ENCODE results near the gene NPVF. TPM values are rescaled to one million over a fixed set of nuclear protein-coding genes. Genes with fewer than 3 reads are reported as not detected.

The NPVF gene
- total and polyA plus RNA-seq, 2 of the 8 experiments (the other 6 are each of a cell fraction or from before 2014, with no cell fraction given), result not detected

DNA sequence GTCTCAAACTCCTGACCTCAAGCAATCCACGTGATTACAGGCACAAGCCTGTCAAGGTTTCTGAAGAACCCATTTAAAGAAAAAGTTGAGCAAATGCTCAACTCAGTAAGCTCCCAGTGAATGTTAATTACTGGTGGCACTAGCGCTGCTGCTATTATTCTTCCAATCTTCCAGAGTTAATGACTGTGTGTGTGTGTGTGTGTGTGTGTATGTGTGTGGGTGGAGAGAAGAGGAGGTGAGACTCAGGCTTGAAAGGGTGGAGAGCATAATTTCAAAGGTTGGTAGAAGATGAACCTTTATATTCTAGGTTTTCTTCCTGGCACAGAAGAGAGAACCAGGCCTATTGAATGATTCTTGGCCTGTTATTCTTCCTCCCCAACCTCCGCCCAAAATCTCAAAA lies 11.6 kb upstream of the NPVF start:
- Histone ChIP-seq H3K18ac (ENCODE audit: extremely low read depth, low read length) (no peak overlapping the region), H3K79me1 (ENCODE audit: low read depth, low read length) (no peaks in the 10 kb centered on the region)

More for the DNA sequence above, 11.6 kb upstream of the NPVF start:
- no peaks in the 10 kb centered on the region; the same call in 1 of the 2 replicates for H3K23me2 ChIP-seq (ENCODE audit: low read depth, low read length)
- POLR2A ChIA-PET (ENCODE audit: partially characterized antibody), result no interaction called here
- CTCF ChIA-PET (ENCODE audit: partially characterized antibody), result interaction anchor here (1.2 kb wide), 2 partner anchors 24 to 149 kb away, joined by 3 to 4 read pairs; no protein-coding TSS in a partner anchor
- no peak overlapping the region for H2AK5ac ChIP-seq (ENCODE audit: low read depth, low read length)
- H3K4me1 ChIP-seq (replicated peaks in 1 of 4; ENCODE audit: control insufficient read depth in 3 of 4, insufficient read depth in 4 of 4, low read length in 3 of 4), result peaks cover 0 to 5% (median 2%) of the 10 kb centered on the region in 4 experiments; a peak in 4 of 7 replicates
- no peak overlapping the region for H4K91ac ChIP-seq (replicated peaks; ENCODE audit: insufficient read length, low read length)
- no peak for DNase-seq (ENCODE audit: low read depth in 1 of 2, low spot score in 2 of 2)
- no peaks in the 10 kb centered on the region for H3K9me3 ChIP-seq (ENCODE audit: insufficient read depth in 2 of 2, low read depth in 1 of 2, low read length in 1 of 2)
- no peak overlapping the region for H3K14ac ChIP-seq (ENCODE audit: insufficient read length)
- TF ChIP-seq TAF1 (IDR thresholded peaks at IDR 0.05; ENCODE audit: low read depth, low read length), result no peak
- no peak for TF ChIP-seq NANOG (IDR thresholded peaks at IDR 0.05; ENCODE audit: insufficient read depth, low read depth, low read length, poor library complexity, severe bottlenecking)
- no peak for TF ChIP-seq POU5F1 (IDR thresholded peaks at IDR 0.05; ENCODE audit: low read depth, low read length)
- no peak for TF ChIP-seq TCF12 (IDR thresholded peaks at IDR 0.05; ENCODE audit: low read depth, low read length)
- no peak for TF ChIP-seq EGR1 (IDR thresholded peaks at IDR 0.05; ENCODE audit: borderline replicate concordance, low read depth, low read length)
- no peak for TF ChIP-seq SIN3A (conservative IDR thresholded peaks at IDR 0.05 in 1 of 2, IDR thresholded peaks at IDR 0.05 in 1 of 2; ENCODE audit: low read depth in 1 of 2, low read length in 2 of 2)
- TF ChIP-seq GABPA (IDR thresholded peaks at IDR 0.05; ENCODE audit: borderline replicate concordance, insufficient read depth, low read length), result no peak
- no peak for TF ChIP-seq EP300 (IDR thresholded peaks at IDR 0.05; ENCODE audit: borderline replicate concordance in 1 of 2, low read depth in 2 of 2, low read length in 2 of 2)
- no peak for TF ChIP-seq BACH1 (IDR thresholded peaks at IDR 0.05; ENCODE audit: low read length)
- TF ChIP-seq CREB1 (IDR thresholded peaks at IDR 0.05), result no peak
- H2BK15ac ChIP-seq (ENCODE audit: low read length), result no peak overlapping the region
- H3K36me3 ChIP-seq (ENCODE audit: control insufficient read depth in 2 of 4, insufficient read depth in 4 of 4, low read length in 3 of 4), result no peaks in the 10 kb centered on the region
- WGBS, 2 experiments (ENCODE audit: extremely low coverage in 1 of 2, insufficient coverage in 1 of 2, insufficient read length in 1 of 2, insufficient replicate concordance in 2 of 2, low coverage in 1 of 2, low lambda C conversion rate in 2 of 2, missing lambda C conversion rate in 1 of 2), result 75% methylated on average over 3 of the region's 3 CpGs; no CpG with 5 or more reads in 1 of the 2 experiments
- H3K9ac ChIP-seq (replicated peaks in 1 of 4; ENCODE audit: extremely low read depth in 1 of 4, low read depth in 3 of 4, low read length in 3 of 4), result no peak overlapping the region
- no peak overlapping the region for H2BK5ac ChIP-seq (ENCODE audit: low read depth, low read length)
- no peak overlapping the region for H3K23ac ChIP-seq (ENCODE audit: insufficient read length)
- H4K5ac ChIP-seq (ENCODE audit: insufficient read length, low read depth, low read length), result no peak overlapping the region
- no peak overlapping the region for H2BK20ac ChIP-seq (ENCODE audit: low read length)
- no peak overlapping the region for H3K4me3 ChIP-seq (ENCODE audit: extremely low read depth in 1 of 4, insufficient read depth in 2 of 4, low read depth in 3 of 4, low read length in 4 of 4)
- H2AFZ ChIP-seq (ENCODE audit: low read length), result no peak overlapping the region
- no peak overlapping the region for H2BK120ac ChIP-seq (replicated peaks; ENCODE audit: low read depth, low read length)
- H3K79me2 ChIP-seq (ENCODE audit: control insufficient read depth in 1 of 2, insufficient read depth in 2 of 2, low read length in 2 of 2), result no peaks in the 10 kb centered on the region
- H4K8ac ChIP-seq (ENCODE audit: extremely low read depth, insufficient read depth, low read length), result no peak overlapping the region
- H3K4me2 ChIP-seq (ENCODE audit: insufficient read depth in 1 of 2, low read depth in 2 of 2, low read length in 2 of 2), result no peak overlapping the region
- no peaks in the 10 kb centered on the region for H4K20me1 ChIP-seq (replicated peaks in 1 of 2; ENCODE audit: control insufficient read depth in 1 of 2, insufficient read depth in 2 of 2, low read length in 2 of 2)
- FAIRE-seq, result no peak
- H2BK12ac ChIP-seq (ENCODE audit: low read depth, low read length), result no peak overlapping the region
- peaks cover 0 to 9% (median 4%) of the 10 kb centered on the region in 4 experiments; a peak in 4 of 7 replicates for H3K27me3 ChIP-seq (replicated peaks in 1 of 4; ENCODE audit: control insufficient read depth in 3 of 4, extremely low read depth in 1 of 4, insufficient read depth in 3 of 4, low read length in 3 of 4)
- no peak overlapping the region for H3K4ac ChIP-seq (replicated peaks; ENCODE audit: insufficient read length, low read depth, low read length)
- H3K27ac ChIP-seq (ENCODE audit: low read depth, low read length), result no peak overlapping the region
- H3K56ac ChIP-seq (replicated peaks; ENCODE audit: insufficient read length, low read depth, low read length), result no peak overlapping the region

Data from H1 (cell line).